ENCODE results near the gene MKLN1.
"Not testable (repeated sequence)": the region's sequence is repeated elsewhere in the genome, so short reads cannot be mapped to it uniquely, and the experiment has no call there.

The MKLN1 gene

GRCh38 chr7:131507592-131508331, 180.1 kb downstream of the MKLN1 start:
- DNase-seq (ENCODE audit: low read depth, low spot score), result peak; percentile 62
- in situ Hi-C loops (cut with HindIII; ENCODE audit: low sequenced_read_pairs), result no loop called here
- H3K4me3 ChIP-seq (ENCODE audit: low read depth, low read length), result no peak overlapping the region
- TF ChIP-seq CTCF (IDR thresholded peaks at IDR 0.05; ENCODE audit: low read depth, low read length), result peak; percentile 92

- in situ Hi-C loops (cut with HindIII; ENCODE audit: low sequenced_read_pairs), result no loop called here
- no peak for DNase-seq (ENCODE audit: low read depth, low spot score)
- no peak overlapping the region for H3K4me3 ChIP-seq (ENCODE audit: low read depth, low read length)
- no peak for TF ChIP-seq CTCF (IDR thresholded peaks at IDR 0.05; ENCODE audit: low read depth, low read length)
Measured at GRCh38 chr7:131508754-131509486, 181.2 kb downstream of the MKLN1 start.

- no peak overlapping the region for H3K4me3 ChIP-seq (ENCODE audit: low read depth, low read length)
- in situ Hi-C loops (cut with HindIII; ENCODE audit: low sequenced_read_pairs), result no loop called here
- no peak for DNase-seq (ENCODE audit: low read depth, low spot score)
- no peak for TF ChIP-seq CTCF (IDR thresholded peaks at IDR 0.05; ENCODE audit: low read depth, low read length)
Measured at GRCh38 chr7:131509781-131510180, 182.1 kb downstream of the MKLN1 start.

GRCh38 chr7:131511071-131511470, 183.4 kb downstream of the MKLN1 start:
- in situ Hi-C loops (cut with HindIII; ENCODE audit: low sequenced_read_pairs), result no loop called here
- no peak for TF ChIP-seq CTCF (IDR thresholded peaks at IDR 0.05; ENCODE audit: low read depth, low read length)
- H3K4me3 ChIP-seq (ENCODE audit: low read depth, low read length), result no peak overlapping the region
- no peak for DNase-seq (ENCODE audit: low read depth, low spot score)

- in situ Hi-C loops (cut with HindIII; ENCODE audit: low sequenced_read_pairs), result no loop called here
- no peak for DNase-seq (ENCODE audit: low read depth, low spot score)
- no peak for TF ChIP-seq CTCF (IDR thresholded peaks at IDR 0.05; ENCODE audit: low read depth, low read length)
- H3K4me3 ChIP-seq (ENCODE audit: low read depth, low read length), result no peak overlapping the region
Measured at GRCh38 chr7:131511774-131512535, 184.3 kb downstream of the MKLN1 start.

GRCh38 chr7:131513245-131514061, 185.8 kb downstream of the MKLN1 start:
- peak; percentile 99 for TF ChIP-seq CTCF (IDR thresholded peaks at IDR 0.05; ENCODE audit: low read depth, low read length)
- DNase-seq (ENCODE audit: low read depth, low spot score), result peak; percentile 82
- in situ Hi-C loops (cut with HindIII; ENCODE audit: low sequenced_read_pairs), result no loop called here
- no peak overlapping the region for H3K4me3 ChIP-seq (ENCODE audit: low read depth, low read length)

- in situ Hi-C loops (cut with HindIII; ENCODE audit: low sequenced_read_pairs); H3K4me3 ChIP-seq (ENCODE audit: low read depth, low read length); DNase-seq (ENCODE audit: low read depth, low spot score): not testable (repeated sequence)
Measured at GRCh38 chr7:131515471-131515870, 187.8 kb downstream of the MKLN1 start.
